A549 treated with RU486 at 1 μM for 4 hours (cell line): ENCODE measurements around the gene GJA1. TPM values are rescaled to one million over a fixed set of nuclear protein-coding genes. Genes with fewer than 3 reads are reported as not detected.

Experiments used
- total RNA-seq: library from RNA; stranded (reverse); fragments of 200-300 nt; extraction: Qiagen RNA extraction; gene quantifications from 5 replicates; pipeline ENCODE4 v1.2.3, GENCODE V29; 2022; ENCODE audit warnings: low read depth

Gene GJA1
- total RNA-seq, result 50.3 to 83.3 TPM (median 81.3 TPM) in 5 replicates

DNA sequence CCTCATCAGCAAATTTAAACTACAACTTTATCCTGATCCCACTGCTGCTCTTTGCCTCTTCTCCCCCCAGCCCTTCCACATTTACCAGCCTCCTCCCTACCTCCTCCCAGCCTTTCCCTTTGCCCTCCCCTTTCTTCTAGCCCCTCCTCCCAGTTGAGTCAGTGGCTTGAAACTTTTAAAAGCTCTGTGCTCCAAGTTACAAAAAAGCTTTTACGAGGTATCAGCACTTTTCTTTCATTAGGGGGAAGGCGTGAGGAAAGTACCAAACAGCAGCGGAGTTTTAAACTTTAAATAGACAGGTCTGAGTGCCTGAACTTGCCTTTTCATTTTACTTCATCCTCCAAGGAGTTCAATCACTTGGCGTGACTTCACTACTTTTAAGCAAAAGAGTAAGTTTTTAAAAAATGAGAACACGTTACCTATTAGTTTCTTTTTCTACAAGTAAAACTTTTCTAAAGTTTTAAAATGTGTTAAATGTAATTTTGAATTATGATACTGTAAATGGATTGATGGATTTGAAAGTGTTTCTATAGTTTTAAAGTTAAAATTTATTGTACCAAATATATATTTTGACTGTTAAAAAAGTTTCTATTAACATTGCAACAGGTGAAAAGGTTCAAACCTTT, at the start of gene GJA1:
Gene GJA1, plus strand, starts transcription at position 203 of the 626 bp plus-strand sequence. CDS start 11,202 bp downstream, outside the sequence.

Other genes with a start within 250 kb of the GJA1 start
- gene TBC1D32, start 101.2 kb upstream of the GJA1 start, total RNA-seq, result 0.32 to 2.4 TPM (median 1.0 TPM) in 5 replicates